Measurements from ENCODE around the gene SNRPD3. TPM values are rescaled to one million over a fixed set of nuclear protein-coding genes. Genes with fewer than 3 reads are reported as not detected.

Gene SNRPD3
- total RNA-seq, 1 experiment from 2014 or later = 144 TPM

- peaks cover 0 to 10% of the 10 kb centered on the region in 2 experiments; a peak in 2 of 4 replicates for H3K36me3 ChIP-seq (ENCODE audit: control insufficient read depth in 1 of 2, insufficient read depth in 2 of 2, low read length in 2 of 2)
- DNase-seq (ENCODE audit: low read depth, low spot score) = no peak
- H3K9me2 ChIP-seq (ENCODE audit: insufficient read depth) = no peaks in the 10 kb centered on the region
- no peak overlapping the region for H3K4me2 ChIP-seq (ENCODE audit: low read length)
- no peak overlapping the region for H3K9ac ChIP-seq (ENCODE audit: low read length)
- H2AFZ ChIP-seq (ENCODE audit: low read depth, low read length, poor library complexity, severe bottlenecking) = no peak overlapping the region
- H3K4me3 ChIP-seq (replicated peaks in 1 of 2; ENCODE audit: low read depth in 1 of 2, low read length in 2 of 2) = no peak overlapping the region
- ChIA-PET POLR2A (no interaction called here), RAD21 (ENCODE audit: low non-redundant PET in 1 of 2, low total read pairs in 2 of 2, uncharacterized antibody in 2 of 2, unreplicated experiment in 2 of 2) (no interaction called here), CTCF (no interaction called here)
- ATAC-seq = no peak
- peaks cover 6 to 13% of the 10 kb centered on the region in 2 experiments; a peak in 3 of 4 replicates for H3K4me1 ChIP-seq (ENCODE audit: control insufficient read depth in 1 of 2, insufficient read depth in 2 of 2, low read length in 2 of 2)
- BruUV-seq (replicated peaks) = no TSS peak
- intact Hi-C loops (cut with micrococcal nuclease) = no loop called here
- H3K27ac ChIP-seq (ENCODE audit: low read depth, low read length) = no peak overlapping the region
- peaks cover 41% of the 10 kb centered on the region for H3K79me2 ChIP-seq (ENCODE audit: insufficient read depth, low read length)
- H4K20me1 ChIP-seq (ENCODE audit: insufficient read depth) = no peaks in the 10 kb centered on the region
- H3K27me3 ChIP-seq (ENCODE audit: insufficient read depth, low read length) = no peaks in the 10 kb centered on the region
- TF ChIP-seq MAX (IDR thresholded peaks at IDR 0.05) = no peak
- no peak for TF ChIP-seq CTCF (IDR thresholded peaks at IDR 0.05 in 2 of 3, conservative IDR thresholded peaks at IDR 0.05 in 1 of 3; ENCODE audit: borderline replicate concordance in 1 of 3, insufficient read depth in 1 of 3, low read depth in 2 of 3, low read length in 2 of 3)
- TF ChIP-seq RAD21 (IDR thresholded peaks at IDR 0.05; ENCODE audit: low read depth) = no peak
- TF ChIP-seq EZH2 (IDR thresholded peaks at IDR 0.05) = no peak
- no peak for TF ChIP-seq SIN3A (IDR thresholded peaks at IDR 0.05; ENCODE audit: low read depth)
- TF ChIP-seq ZFX (IDR thresholded peaks at IDR 0.05) = no peak
- TF ChIP-seq SP1 (IDR thresholded peaks at IDR 0.05; ENCODE audit: low read depth) = no peak
- no peak for TF ChIP-seq SRF (IDR thresholded peaks at IDR 0.05; ENCODE audit: low read depth)
- TF ChIP-seq YY1 (IDR thresholded peaks at IDR 0.05; ENCODE audit: extremely low read depth, insufficient replicate concordance, low read depth, low read length) = no peak
- TF ChIP-seq FOSL1 (IDR thresholded peaks at IDR 0.05; ENCODE audit: low read depth) = no peak
- no peak for TF ChIP-seq CEBPB (IDR thresholded peaks at IDR 0.05; ENCODE audit: low read depth)
- no peak for TF ChIP-seq EZH2phosphoT487 (IDR thresholded peaks at IDR 0.05; ENCODE audit: borderline replicate concordance)
- TF ChIP-seq ATF3 (IDR thresholded peaks at IDR 0.05) = no peak
- no peak for TF ChIP-seq ZNF274 (IDR thresholded peaks at IDR 0.05; ENCODE audit: low read depth, low read length)
- no peak for TF ChIP-seq CBX3 (IDR thresholded peaks at IDR 0.05; ENCODE audit: low read depth)
- no peak for TF ChIP-seq TCF7L2 (IDR thresholded peaks at IDR 0.05; ENCODE audit: borderline replicate concordance, extremely low read depth, insufficient read depth, insufficient read length)
- TF ChIP-seq POLR2AphosphoS5 (IDR thresholded peaks at IDR 0.05; ENCODE audit: low read depth, low read length) = no peak
- TF ChIP-seq POLR2A (IDR thresholded peaks at IDR 0.05; ENCODE audit: borderline replicate concordance, extremely low read depth, insufficient read depth, insufficient read length) = no peak
- TF ChIP-seq JUND (IDR thresholded peaks at IDR 0.05) = no peak
- TF ChIP-seq ZBTB33 (IDR thresholded peaks at IDR 0.05; ENCODE audit: extremely low read depth, insufficient replicate concordance, low read length) = no peak
- H3K9me3 ChIP-seq (ENCODE audit: control insufficient read depth in 1 of 2, insufficient read depth in 1 of 2, low read depth in 1 of 2, low read length in 2 of 2) = no peaks in the 10 kb centered on the region
These were observed 4.8 kb upstream of the SNRPD3 start for GRCh38 chr22:24550902-24551435.
